ENCODE measurements around the gene KCNJ8.

Gene KCNJ8

DNA sequence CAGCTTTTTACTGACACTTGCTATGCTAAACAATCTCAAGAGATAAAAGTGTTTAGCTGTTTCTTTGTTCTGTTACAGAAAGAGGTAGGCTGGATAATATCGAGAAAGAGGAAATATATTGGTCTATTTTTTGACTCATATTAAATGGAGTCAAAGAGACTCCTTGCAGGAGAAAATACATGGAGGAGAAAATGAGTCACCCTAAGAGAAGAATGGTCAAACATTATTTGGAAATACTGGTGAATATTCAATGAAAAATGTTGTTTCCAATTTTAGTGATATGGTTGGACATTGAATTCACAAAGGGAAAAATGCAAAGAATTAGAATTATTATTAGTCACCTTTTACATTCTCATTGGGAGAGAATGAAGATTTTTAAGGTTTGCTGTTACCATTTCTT is 3.2 kb downstream of the KCNJ8 start:
- TF ChIP-seq POLR2A (IDR thresholded peaks at IDR 0.05; ENCODE audit: low read depth, low read length): no peak
- FAIRE-seq: no peak
- DNase-seq (ENCODE audit: insufficient read length, low spot score): no peak

DNA sequence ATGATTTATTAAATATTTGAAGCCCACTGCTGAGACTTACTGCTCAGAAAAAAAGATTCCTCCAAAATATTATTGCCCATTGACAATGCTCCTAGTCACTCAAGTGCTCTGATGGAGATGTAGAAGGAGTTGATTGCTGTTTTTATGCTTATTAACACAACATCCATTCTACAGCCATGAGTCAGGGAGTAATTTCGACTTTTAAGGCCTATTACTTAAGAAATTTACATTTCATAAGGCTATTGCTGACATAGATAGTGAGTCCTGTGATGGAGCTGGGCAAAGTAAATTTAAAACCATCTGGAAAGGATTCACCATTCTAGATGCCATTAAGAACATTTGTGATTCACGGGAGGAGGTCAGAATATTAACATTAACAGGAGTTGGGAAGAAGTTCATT is 5.2 kb downstream of the KCNJ8 start:
- no peak for DNase-seq (ENCODE audit: insufficient read length, low spot score)
- FAIRE-seq: no peak
- no peak for TF ChIP-seq POLR2A (IDR thresholded peaks at IDR 0.05; ENCODE audit: low read depth, low read length)

DNA sequence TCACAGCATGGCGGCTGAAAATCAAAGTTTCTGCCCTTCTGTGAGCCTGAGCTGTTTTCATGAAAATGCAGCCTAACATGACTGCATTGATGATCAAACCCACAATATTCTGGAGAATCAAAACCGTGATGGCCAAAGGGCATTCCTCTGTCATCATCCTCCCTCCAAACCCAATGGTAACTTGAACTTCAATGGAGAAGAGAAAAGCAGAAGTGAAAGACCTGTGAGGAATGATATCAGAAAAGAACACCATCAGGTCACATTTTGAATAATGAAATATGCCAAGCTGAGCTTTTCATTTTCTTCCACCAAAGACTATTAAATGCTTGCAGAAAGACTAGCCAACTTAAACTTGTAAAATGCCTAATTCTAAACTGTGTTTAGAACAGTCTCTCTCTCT is 8.1 kb downstream of the KCNJ8 start:
- FAIRE-seq (no peak), DNase-seq (ENCODE audit: insufficient read length, low spot score) (no peak)
- TF ChIP-seq POLR2A (IDR thresholded peaks at IDR 0.05; ENCODE audit: low read depth, low read length): no peak

DNA sequence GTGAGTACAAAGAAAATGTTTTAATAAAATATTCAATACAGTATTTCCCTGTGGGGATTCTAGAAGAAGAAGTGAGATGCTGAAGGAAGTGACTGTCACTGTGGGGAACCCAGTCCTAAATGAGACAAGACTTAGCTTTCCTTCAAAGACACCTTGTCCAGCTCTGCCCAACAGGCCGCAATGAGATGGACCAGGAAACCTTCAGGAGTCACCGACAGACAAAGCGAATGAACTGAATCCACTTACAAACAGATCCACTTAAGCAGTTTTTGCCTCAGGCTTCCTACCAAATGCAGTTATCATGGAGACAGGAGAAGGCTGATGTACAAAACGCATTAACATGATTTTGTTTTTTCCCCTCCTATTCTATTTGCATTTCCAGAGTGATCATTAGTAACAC is 9.6 kb downstream of the KCNJ8 start:
- FAIRE-seq (no peak), DNase-seq (ENCODE audit: insufficient read length, low spot score) (no peak)
- TF ChIP-seq POLR2A (IDR thresholded peaks at IDR 0.05; ENCODE audit: low read depth, low read length): no peak

DNA sequence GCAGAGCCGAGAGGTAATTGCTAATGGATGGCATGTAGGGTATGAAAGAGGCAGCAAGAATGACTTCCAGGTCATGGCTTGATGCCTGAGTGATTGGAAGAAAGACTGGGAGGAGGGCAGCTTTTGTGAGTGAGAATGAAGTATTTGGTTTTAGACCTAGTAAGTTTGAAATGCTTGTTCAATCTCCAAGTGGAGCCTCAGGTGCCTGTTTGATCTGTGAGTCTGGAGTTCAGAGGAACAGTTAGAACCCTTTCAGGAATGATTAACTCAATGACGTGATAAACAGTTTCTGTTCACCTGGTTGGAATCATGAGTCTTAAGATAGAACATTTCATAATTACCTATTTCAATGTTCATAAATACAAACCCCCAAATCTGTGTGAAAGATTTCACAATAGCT is 10.4 kb downstream of the KCNJ8 start:
- DNase-seq (ENCODE audit: insufficient read length, low spot score) (no peak), FAIRE-seq (no peak)
- no peak for TF ChIP-seq POLR2A (IDR thresholded peaks at IDR 0.05; ENCODE audit: low read depth, low read length)

DNA sequence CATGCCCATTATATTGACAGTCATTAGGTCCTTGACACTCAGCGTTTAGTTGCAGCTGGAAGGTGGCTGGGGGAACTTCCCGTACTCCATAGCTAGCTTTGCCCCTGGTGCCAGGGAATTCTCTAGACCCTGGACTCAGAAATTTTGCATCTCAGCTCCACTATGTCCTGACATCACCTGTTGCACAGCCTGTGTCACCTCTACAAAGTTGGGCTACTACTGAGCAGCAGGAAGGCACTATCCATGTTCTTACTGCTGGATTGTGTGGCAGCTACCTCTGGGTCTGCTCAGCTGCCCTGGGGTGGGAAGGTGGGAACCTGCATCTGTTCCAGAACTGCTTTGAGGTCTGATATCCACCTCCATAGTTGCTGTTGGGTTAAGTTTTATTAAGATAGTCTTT is 11.0 kb downstream of the KCNJ8 start:
- DNase-seq (ENCODE audit: insufficient read length, low spot score) (no peak), FAIRE-seq (no peak)
- no peak for TF ChIP-seq POLR2A (IDR thresholded peaks at IDR 0.05; ENCODE audit: low read depth, low read length)

DNA sequence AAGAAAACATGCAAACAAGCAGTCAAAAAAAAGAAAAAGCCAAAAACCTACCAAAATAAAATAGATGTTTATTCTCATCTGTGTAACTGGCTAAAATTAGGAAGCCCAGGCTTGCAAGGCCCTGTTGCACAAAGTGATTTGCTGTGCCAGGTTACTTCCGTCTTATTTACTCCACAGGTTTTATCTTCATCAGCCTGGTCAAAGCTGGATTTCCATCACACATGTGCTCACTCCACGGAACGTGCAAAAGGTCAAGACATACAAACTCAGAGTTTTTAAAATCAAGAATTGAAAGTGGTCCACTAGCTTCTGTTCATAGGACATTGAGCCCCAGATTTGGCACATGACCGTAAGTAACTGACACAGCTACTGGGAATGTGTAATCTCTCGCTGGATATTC is 14.8 kb downstream of the KCNJ8 start:
- FAIRE-seq: no peak
- TF ChIP-seq POLR2A (IDR thresholded peaks at IDR 0.05; ENCODE audit: low read depth, low read length): no peak
- no peak for DNase-seq (ENCODE audit: insufficient read length, low spot score)

DNA sequence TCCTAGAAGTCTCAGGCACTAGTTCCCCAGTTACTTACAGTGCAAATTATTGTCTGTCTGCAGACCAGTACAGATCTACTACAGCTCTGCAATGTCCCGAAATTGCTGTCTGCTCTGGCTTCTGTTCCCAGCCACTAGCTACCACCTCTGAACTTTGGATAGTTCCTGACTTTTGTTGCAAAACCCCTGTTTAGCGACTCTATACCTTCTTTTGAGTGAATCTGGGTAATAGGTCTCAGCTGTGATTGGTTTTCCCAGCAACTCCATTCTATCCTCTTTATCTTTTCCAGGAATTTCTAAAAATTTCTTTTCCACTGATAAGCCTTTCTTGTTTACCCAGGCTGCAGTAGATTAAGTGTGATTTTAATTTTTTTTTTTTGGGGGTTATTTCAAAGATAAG is 16.8 kb downstream of the KCNJ8 start:
- DNase-seq (ENCODE audit: insufficient read length, low spot score) (no peak), FAIRE-seq (no peak)
- no peak for TF ChIP-seq POLR2A (IDR thresholded peaks at IDR 0.05; ENCODE audit: low read depth, low read length)

DNA sequence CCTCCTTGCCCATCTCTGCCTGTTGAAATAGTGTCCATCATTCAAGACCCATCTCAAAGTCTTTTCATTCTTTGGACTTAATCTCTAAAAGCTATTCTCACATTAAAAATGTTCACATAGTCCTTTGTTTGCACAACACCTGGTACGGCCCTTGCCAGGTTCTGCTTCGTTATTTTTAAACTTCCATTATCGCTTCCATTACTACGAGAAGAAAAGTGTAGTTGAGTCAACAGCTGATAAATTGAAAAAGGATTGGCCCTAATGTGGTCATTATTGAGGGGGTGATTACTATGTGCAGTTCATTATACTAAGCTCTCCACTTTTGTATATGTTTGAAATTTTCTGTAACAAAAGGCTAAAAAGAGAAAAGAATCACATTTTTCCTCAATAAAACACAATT is 17.8 kb downstream of the KCNJ8 start:
- no peak for TF ChIP-seq POLR2A (IDR thresholded peaks at IDR 0.05; ENCODE audit: low read depth, low read length)
- no peak for FAIRE-seq
- no peak for DNase-seq (ENCODE audit: insufficient read length, low spot score)

DNA sequence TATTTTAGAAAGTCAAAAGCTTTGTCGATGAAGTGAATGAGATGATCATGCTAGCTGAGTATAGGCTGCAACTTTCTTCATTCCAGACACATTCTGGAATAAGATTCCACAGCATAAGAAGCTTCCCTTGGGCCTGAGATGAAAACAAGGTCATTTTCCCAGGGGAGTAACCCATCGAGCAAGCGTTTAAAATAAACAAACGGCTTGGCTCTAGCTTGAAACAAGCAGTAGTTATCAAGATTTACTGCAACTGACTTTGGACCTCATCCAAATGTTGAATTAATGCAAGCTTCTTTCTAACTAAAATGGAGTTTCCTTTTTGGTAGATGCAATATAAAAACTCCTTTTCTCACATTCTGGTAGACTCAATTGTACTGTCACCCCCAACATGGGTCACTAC is 23.0 kb downstream of the KCNJ8 start:
- no peak for TF ChIP-seq POLR2A (IDR thresholded peaks at IDR 0.05; ENCODE audit: low read depth, low read length)
- DNase-seq (ENCODE audit: insufficient read length, low spot score) (no peak), FAIRE-seq (no peak)

DNA sequence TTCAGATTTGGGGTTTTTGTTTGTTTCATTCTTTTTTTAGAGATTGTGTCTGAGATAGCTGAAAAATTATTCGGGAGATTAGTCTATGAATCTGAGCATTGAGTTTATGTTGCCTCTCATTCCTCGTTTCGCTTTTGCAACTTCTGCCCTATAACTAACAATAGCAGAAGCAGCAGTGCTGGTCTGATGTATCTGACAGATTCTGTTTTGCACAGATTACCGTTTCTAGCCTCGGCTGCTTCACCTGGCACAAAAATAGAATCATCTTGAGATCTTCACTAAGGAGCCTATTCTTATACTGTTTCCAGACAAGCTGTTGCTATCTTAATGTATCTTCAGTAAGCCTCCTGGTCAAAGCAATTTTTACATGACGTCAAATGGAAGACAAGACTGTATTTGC is 29.2 kb downstream of the KCNJ8 start:
- DNase-seq (ENCODE audit: insufficient read length, low spot score) (no peak), FAIRE-seq (no peak)
- no peak for TF ChIP-seq POLR2A (IDR thresholded peaks at IDR 0.05; ENCODE audit: low read depth, low read length)

DNA sequence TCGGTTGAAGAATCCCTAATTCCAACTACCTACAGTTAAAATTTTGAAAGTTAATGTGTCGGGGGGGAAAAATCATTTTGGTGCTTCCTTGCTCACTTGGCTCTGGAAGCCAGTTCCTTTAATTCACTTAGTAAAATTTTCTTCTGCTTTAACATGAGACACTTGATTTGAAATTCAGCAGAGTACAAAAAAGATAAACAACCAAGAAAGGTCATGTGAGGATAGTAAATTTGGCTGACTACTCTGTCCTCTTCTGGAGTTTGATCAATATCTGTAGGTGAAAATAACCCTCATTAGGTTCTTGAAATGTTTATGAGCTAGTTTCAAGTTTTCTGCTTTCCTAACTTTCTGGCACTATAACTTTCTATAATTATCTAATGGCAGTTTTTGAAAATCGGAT is 43.4 kb downstream of the KCNJ8 start:
- no peak for DNase-seq (ENCODE audit: insufficient read length, low spot score)
- FAIRE-seq: no peak
- no peak for TF ChIP-seq POLR2A (IDR thresholded peaks at IDR 0.05; ENCODE audit: low read depth, low read length)

DNA sequence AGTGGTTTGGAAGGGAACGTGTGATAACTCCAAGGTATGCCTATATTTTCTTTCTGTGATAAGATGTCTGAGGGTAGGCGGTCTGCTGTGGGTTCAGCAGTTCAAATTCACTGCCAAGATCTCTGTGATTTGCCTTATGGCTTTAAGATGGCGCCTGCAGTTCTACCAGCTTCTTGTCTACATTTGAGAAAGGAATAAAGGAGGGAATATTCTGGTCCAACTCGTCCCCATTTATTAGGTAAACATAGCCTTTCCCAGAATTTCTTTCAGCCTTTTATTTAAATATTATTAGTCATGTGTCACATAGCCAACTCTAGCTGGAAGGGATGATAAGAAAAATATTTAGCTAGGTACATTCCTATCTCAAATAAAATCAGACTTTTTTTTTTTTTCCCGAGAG is 48.8 kb downstream of the KCNJ8 start:
- no peak for TF ChIP-seq POLR2A (IDR thresholded peaks at IDR 0.05; ENCODE audit: low read depth, low read length)
- DNase-seq (ENCODE audit: insufficient read length, low spot score) (no peak), FAIRE-seq (no peak)

DNA sequence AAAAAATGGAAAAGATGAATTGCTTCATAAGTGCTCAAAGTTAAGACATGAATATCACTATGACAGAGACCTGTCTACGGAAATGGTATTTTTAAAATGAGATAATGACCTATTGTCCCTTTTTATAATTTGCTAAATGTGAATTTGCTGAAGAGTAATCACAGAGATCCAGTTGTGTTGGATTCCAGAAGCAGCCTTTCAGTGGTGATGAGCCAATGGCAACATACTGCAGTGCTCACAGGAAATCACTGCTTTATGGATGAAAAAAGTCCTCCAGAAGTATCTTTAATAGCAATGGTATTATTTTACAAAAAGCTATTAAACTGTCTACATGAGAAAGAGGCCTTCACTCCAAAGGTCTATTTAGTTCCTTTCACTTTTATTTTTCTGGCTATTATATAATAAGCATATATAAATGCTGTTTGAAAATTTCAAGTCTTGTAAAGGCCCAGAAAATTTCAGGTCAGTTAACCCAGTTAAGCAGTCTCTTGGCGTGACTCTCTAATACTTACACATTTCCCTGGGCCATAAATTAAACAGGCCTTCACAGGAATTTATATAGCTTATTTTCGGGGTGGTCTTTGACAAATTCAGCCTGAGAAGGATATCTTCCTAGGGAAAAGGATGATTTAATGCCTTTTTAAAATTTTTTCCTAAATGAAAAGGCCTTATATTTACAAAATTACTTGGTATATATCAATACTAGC is 55.4 kb downstream of the KCNJ8 start:
- DNase-seq (ENCODE audit: insufficient read length, low spot score) (no peak), FAIRE-seq (no peak)
- no peak for TF ChIP-seq POLR2A (IDR thresholded peaks at IDR 0.05; ENCODE audit: low read depth, low read length)

DNA sequence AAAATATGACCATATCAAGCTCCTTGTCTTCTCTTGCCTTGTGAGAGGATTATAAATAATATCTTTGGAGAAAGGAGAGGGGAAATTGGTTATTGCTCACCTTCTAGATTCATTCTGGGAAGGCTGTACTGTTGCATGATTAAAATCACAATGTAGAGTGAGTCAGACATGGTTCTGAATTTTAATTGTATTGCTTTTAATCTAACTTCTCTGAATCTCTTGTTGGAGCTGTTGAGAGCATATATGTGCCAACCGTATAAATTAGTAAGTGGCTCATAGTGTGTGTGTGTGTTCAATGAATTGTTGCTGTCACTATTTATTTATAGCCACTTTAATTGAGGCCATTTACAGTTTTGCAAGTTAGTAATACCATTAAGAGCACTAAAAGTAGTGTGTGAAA is 56.1 kb downstream of the KCNJ8 start:
- TF ChIP-seq POLR2A (IDR thresholded peaks at IDR 0.05; ENCODE audit: low read depth, low read length): no peak
- DNase-seq (ENCODE audit: insufficient read length, low spot score) (no peak), FAIRE-seq (no peak)

DNA sequence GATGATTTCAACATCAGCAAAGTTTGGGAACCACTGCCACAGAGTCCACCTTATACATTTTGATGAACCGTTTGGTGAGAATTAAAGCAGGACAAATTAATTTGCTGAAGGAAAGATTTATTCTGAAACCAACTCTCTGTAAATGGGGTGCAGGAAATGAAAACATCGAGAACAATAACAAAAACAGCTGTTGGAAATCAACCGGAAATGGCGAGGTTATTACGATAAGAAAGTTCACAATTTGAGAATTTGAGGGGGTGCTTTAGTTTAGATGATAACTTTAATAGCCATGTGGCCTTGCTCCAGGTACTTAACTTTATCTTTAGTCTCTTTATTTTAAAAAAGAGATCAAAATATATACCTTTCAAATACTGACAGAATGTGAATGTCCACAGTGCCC is 56.7 kb downstream of the KCNJ8 start:
- FAIRE-seq (no peak), DNase-seq (ENCODE audit: insufficient read length, low spot score) (no peak)
- no peak for TF ChIP-seq POLR2A (IDR thresholded peaks at IDR 0.05; ENCODE audit: low read depth, low read length)

Data from H54 (cell line).